ENCODE measurements around the gene ADAMTS6.

GRCh38 chr5:65341835-65342234 lies 139.9 kb downstream of the ADAMTS6 start:
- TF ChIP-seq E2F4 (CRISPR knock-in tag; IDR thresholded peaks at IDR 0.05; ENCODE audit: borderline replicate concordance, low read depth) (no peak), MYBL2 (CRISPR knock-in tag; IDR thresholded peaks at IDR 0.05) (no peak), CTCF (IDR thresholded peaks at IDR 0.05) (no peak), NR1H2 (CRISPR knock-in tag; IDR thresholded peaks at IDR 0.05) (no peak), SP1 (CRISPR knock-in tag; conservative IDR thresholded peaks at IDR 0.05) (no peak), PRDM15 (CRISPR knock-in tag; IDR thresholded peaks at IDR 0.05) (no peak)
